K562 (cell line): ENCODE data around the gene MON1A. TPM values are rescaled to one million over a fixed set of nuclear protein-coding genes. Genes with fewer than 3 reads are reported as not detected.
A peak's percentile ranks its signal among the peaks of the same experiment; 100 is the strongest.

ENCODE experiments used
- AFF4 ChIP-seq: sonication (generic); formaldehyde crosslinking; IDR thresholded peaks from 2 replicates; pipeline ENCODE4 v1.8.0; 2023; ENCODE audit warnings: mild to moderate bottlenecking, missing genetic modification reagents
- BCOR ChIP-seq: fragments of 450-650 bp; IDR thresholded peaks from 2 replicates; pipeline ENCODE4 v1.6.1; 2016
- CBFA2T3 ChIP-seq: fragments of 450-650 bp; IDR thresholded peaks from 2 replicates; pipeline ENCODE4 v1.6.1; 2017
- ELF2 ChIP-seq: fragments of 250-450 bp; sonication (Bioruptor Pico); IDR thresholded peaks from 2 replicates; pipeline ENCODE4 v1.5.0; 2021; ENCODE audit warnings: mild to moderate bottlenecking
- GABPA ChIP-seq: fragments of 200-800 bp; sonication (Bioruptor generic); conservative IDR thresholded peaks from 2 replicates; pipeline ENCODE4 v1.6.1; 2016; ENCODE audit warnings: low read depth, missing genetic modification characterization, missing compliant biosample characterization
- KLF10 ChIP-seq: fragments of 250-450 bp; sonication (Bioruptor Pico); IDR thresholded peaks from 2 replicates; pipeline ENCODE4 v1.6.1; 2021; ENCODE audit warnings: matching md5 sums
- MCM3 ChIP-seq: fragments of 450-650 bp; IDR thresholded peaks from 2 replicates; pipeline ENCODE4 v1.6.1; 2016
- MTF1 ChIP-seq: fragments of 250-450 bp; sonication (Bioruptor Pico); IDR thresholded peaks from 2 replicates; pipeline ENCODE4 v1.9.0; 2021; ENCODE audit warnings: moderate library complexity, mild to moderate bottlenecking, inconsistent platforms, borderline replicate concordance
- PHF8 ChIP-seq: fragments of 200-600 bp; sonication (generic); IDR thresholded peaks from 2 replicates; pipeline ENCODE4 v1.6.1; 2012; ENCODE audit warnings: mixed run types, mild to moderate bottlenecking, inconsistent platforms, low read length, moderate library complexity, borderline replicate concordance
- PKNOX1 ChIP-seq: fragments of 450-650 bp; IDR thresholded peaks from 2 replicates; pipeline ENCODE4 v1.6.1; 2016
- POLR2A ChIP-seq: fragments of 450-650 bp; conservative IDR thresholded peaks from 2 replicates; pipeline ENCODE4 v1.6.1; 2016
- PRPF4 ChIP-seq: fragments of 200-400 bp; formaldehyde crosslinking; IDR thresholded peaks from one replicate; pipeline ENCODE4 v1.6.1; 2017; ENCODE audit warnings: low read length, low read depth, mild to moderate bottlenecking; ENCODE audit not compliant: insufficient read depth, poor library complexity, severe bottlenecking
- RFX1 ChIP-seq: fragments of 450-650 bp; IDR thresholded peaks from 2 replicates; pipeline ENCODE4 v1.6.1; 2016; ENCODE audit warnings: mild to moderate bottlenecking, moderate library complexity
- STAG1 ChIP-seq: sonication (generic); formaldehyde crosslinking; IDR thresholded peaks from 2 replicates; pipeline ENCODE4 v1.5.0; 2020; ENCODE audit warnings: missing genetic modification reagents, borderline replicate concordance
- TGIF2 ChIP-seq: sonication (generic); formaldehyde crosslinking; IDR thresholded peaks from 2 replicates; pipeline ENCODE4 v1.8.1; 2022; ENCODE audit warnings: mild to moderate bottlenecking, missing genetic modification reagents, moderate library complexity
- TSHZ1 ChIP-seq: fragments of 250-450 bp; sonication (Bioruptor Pico); IDR thresholded peaks from 2 replicates; pipeline ENCODE4 v1.4.0; 2020; ENCODE audit warnings: mild to moderate bottlenecking, moderate library complexity
- ZNF12 ChIP-seq: sonication (generic); formaldehyde crosslinking; IDR thresholded peaks from 2 replicates; pipeline ENCODE4 v1.4.0; 2020; ENCODE audit warnings: mild to moderate bottlenecking, missing genetic modification reagents
- ZNF398 ChIP-seq: fragments of 250-450 bp; sonication (Bioruptor Pico); IDR thresholded peaks from 2 replicates; pipeline ENCODE4 v1.8.0; 2021; ENCODE audit warnings: moderate library complexity, mild to moderate bottlenecking, inconsistent platforms
- ZNF57 ChIP-seq: fragments of 450-650 bp; formaldehyde crosslinking; IDR thresholded peaks from 2 replicates; pipeline ENCODE4 v1.4.0; 2020; ENCODE audit warnings: mild to moderate bottlenecking, moderate library complexity
- ZNF644 ChIP-seq: fragments of 200-800 bp; sonication (Bioruptor generic); IDR thresholded peaks from 2 replicates; pipeline ENCODE4 v1.6.1; 2016; ENCODE audit warnings: low read depth, missing genetic modification characterization, missing compliant biosample characterization
- ZNF764 ChIP-seq: fragments of 250-450 bp; sonication (Bioruptor Pico); IDR thresholded peaks from 2 replicates; pipeline ENCODE4 v1.4.0; 2020; ENCODE audit warnings: low read depth, mild to moderate bottlenecking, moderate library complexity
- ZSCAN32 ChIP-seq: fragments of 450-650 bp; formaldehyde crosslinking; IDR thresholded peaks from 2 replicates; pipeline ENCODE4 v1.4.0; 2020; ENCODE audit warnings: mild to moderate bottlenecking, moderate library complexity
- polyA plus RNA-seq, 8 experiments: library from polyadenylated mRNA; depleted of rRNA in 4 of 8; stranded (reverse) in 5 of 8; unstranded in 3 of 8; fragments of >200 nt; fragmentation: Nextera tagmentation in 2 of 8; fragmentation: Illumina TruSeq in 1 of 8; extraction: Ambion mirVana in 2 of 8; extraction: Trizol in 1 of 8; gene quantifications; 2 replicates each; pipeline versions ENCODE4 v1.2.1 to v1.2.3, GENCODE V29; 2011 to 2014; ENCODE audit warnings: inconsistent platforms in 1 of 8, missing spikeins in 1 of 8
- total RNA-seq, 7 experiments: library from RNA; depleted of rRNA in 6 of 7; stranded (reverse); fragments of >200 nt in 6 of 7; fragmentation: Illumina TruSeq in 2 of 7; extraction: Trizol in 2 of 7; gene quantifications; 2 replicates each; pipeline versions ENCODE4 v1.2.1 to v1.2.3, GENCODE V29; 2011 to 2021; ENCODE audit warnings: low replicate concordance in 1 of 7

The MON1A gene
- total and polyA plus RNA-seq, 9 of the 15 experiments (the other 6 are each of a cell fraction or from before 2014, with no cell fraction given): 1.1 to 13.8 (median 6.8) TPM

GRCh38 chr3:49930922-49931321 lies 1.3 kb upstream of the MON1A start (continued):
- TF ChIP-seq MCM3: no peak
- TF ChIP-seq ZNF764 (CRISPR knock-in tag): no peak
- peak; percentile 79 for TF ChIP-seq PKNOX1
- TF ChIP-seq BCOR: no peak
- TF ChIP-seq ZNF12 (CRISPR knock-in tag): no peak
- no peak for TF ChIP-seq MTF1 (CRISPR knock-in tag)
- TF ChIP-seq STAG1 (CRISPR knock-in tag): no peak
- no peak for TF ChIP-seq AFF4 (CRISPR knock-in tag)
- TF ChIP-seq CBFA2T3: no peak
- TF ChIP-seq PRPF4: no peak
- no peak for TF ChIP-seq TSHZ1
- no peak for TF ChIP-seq KLF10
- no peak for TF ChIP-seq RFX1
- TF ChIP-seq ELF2 (CRISPR knock-in tag): no peak
- TF ChIP-seq TGIF2 (CRISPR knock-in tag): no peak
- TF ChIP-seq ZSCAN32 (CRISPR knock-in tag): no peak
- no peak for TF ChIP-seq ZNF644
- peak; percentile 42; the same call in 1 of the 2 replicates for TF ChIP-seq PHF8
- TF ChIP-seq POLR2A: no peak
- TF ChIP-seq ZNF57: no peak
- TF ChIP-seq GABPA (tag): no peak
- no peak for TF ChIP-seq ZNF398 (CRISPR knock-in tag)
